ENCODE data around the gene MC3R. TPM values are rescaled to one million over a fixed set of nuclear protein-coding genes. Genes with fewer than 3 reads are reported as not detected.

Gene MC3R
- total and polyA plus RNA-seq, 4 experiments from 2014 or later, result not detected

GRCh38 chr20:56223352-56223751 lies 25.2 kb upstream of the MC3R start:
- peaks cover 0 to 16% (median 12%) of the 10 kb centered on the region in 8 donors for H3K9me3 Mint-ChIP-seq
- no peaks in the 10 kb centered on the region for H3K27me3 ChIP-seq (ENCODE audit: insufficient read depth, low read length)
- no peak for DNase-seq
- CTCF ChIA-PET (ENCODE audit: partially characterized antibody), result no interaction called here
- POLR2A ChIA-PET (ENCODE audit: partially characterized antibody), result no interaction called here
- intact Hi-C loops (cut with micrococcal nuclease), result no loop called here
- H3K4me1 ChIP-seq (ENCODE audit: insufficient read depth, low read length), result no peaks in the 10 kb centered on the region
- H3K4me1 Mint-ChIP-seq, result peaks cover 0 to 4% (median 0%) of the 10 kb centered on the region in 4 donors
- H3K27ac Mint-ChIP-seq, result no peak overlapping the region
- no peak overlapping the region for H3K27ac ChIP-seq (ENCODE audit: low read depth, low read length)
- H3K4me3 ChIP-seq (ENCODE audit: low read length in 2 of 2), result no peak overlapping the region
- H3K9me3 ChIP-seq (ENCODE audit: control insufficient read depth in 1 of 2, low read length in 2 of 2), result no peaks in the 10 kb centered on the region
- H3K36me3 Mint-ChIP-seq, result no peaks in the 10 kb centered on the region
- peaks cover 8 to 10% of the 10 kb centered on the region in 2 donors for H3K27me3 Mint-ChIP-seq
- H3K4me3 Mint-ChIP-seq, result no peak overlapping the region
- no peaks in the 10 kb centered on the region for H3K36me3 ChIP-seq (ENCODE audit: insufficient read depth, low read length)

GRCh38 chr20:56228021-56228420 lies 20.5 kb upstream of the MC3R start:
- peaks cover 0 to 5% (median 3%) of the 10 kb centered on the region in 8 donors for H3K9me3 Mint-ChIP-seq
- H3K4me3 Mint-ChIP-seq, result no peak overlapping the region
- H3K36me3 ChIP-seq (ENCODE audit: insufficient read depth, low read length), result no peaks in the 10 kb centered on the region
- ChIA-PET CTCF (ENCODE audit: partially characterized antibody) (no interaction called here), POLR2A (ENCODE audit: partially characterized antibody) (no interaction called here)
- H3K4me1 Mint-ChIP-seq, result no peaks in the 10 kb centered on the region
- H3K4me1 ChIP-seq (ENCODE audit: insufficient read depth, low read length), result no peaks in the 10 kb centered on the region
- DNase-seq, result no peak
- intact Hi-C loops (cut with micrococcal nuclease), result no loop called here
- H3K27ac Mint-ChIP-seq, result no peak overlapping the region
- no peaks in the 10 kb centered on the region for H3K27me3 ChIP-seq (ENCODE audit: insufficient read depth, low read length)
- H3K4me3 ChIP-seq (ENCODE audit: low read length in 2 of 2), result no peak overlapping the region
- peaks cover 2 to 10% of the 10 kb centered on the region in 2 donors for H3K27me3 Mint-ChIP-seq
- no peaks in the 10 kb centered on the region for H3K36me3 Mint-ChIP-seq
- no peak overlapping the region for H3K27ac ChIP-seq (ENCODE audit: low read depth, low read length)
- no peaks in the 10 kb centered on the region for H3K9me3 ChIP-seq (ENCODE audit: control insufficient read depth in 1 of 2, low read length in 2 of 2)

- DNase-seq, result no peak
- Mint-ChIP-seq H3K36me3 (no peaks in the 10 kb centered on the region), H3K27me3 (peaks cover 2 to 6% of the 10 kb centered on the region in 2 donors), H3K4me3 (no peak overlapping the region), H3K4me1 (no peaks in the 10 kb centered on the region), H3K27ac (no peak overlapping the region), H3K9me3 (peaks cover 2 to 18% (median 13%) of the 10 kb centered on the region in 8 donors)
- Histone ChIP-seq H3K36me3 (ENCODE audit: insufficient read depth, low read length) (no peaks in the 10 kb centered on the region), H3K9me3 (ENCODE audit: control insufficient read depth in 1 of 2, low read length in 2 of 2) (peaks cover 0 to 3% of the 10 kb centered on the region in 2 donors), H3K4me3 (ENCODE audit: low read length in 2 of 2) (no peak overlapping the region), H3K27me3 (ENCODE audit: insufficient read depth, low read length) (no peaks in the 10 kb centered on the region), H3K27ac (ENCODE audit: low read depth, low read length) (no peak overlapping the region), H3K4me1 (ENCODE audit: insufficient read depth, low read length) (no peaks in the 10 kb centered on the region)
- intact Hi-C loops (cut with micrococcal nuclease), result no loop called here
- ChIA-PET CTCF (ENCODE audit: partially characterized antibody) (no interaction called here), POLR2A (ENCODE audit: partially characterized antibody) (no interaction called here)
These were observed 18.7 kb upstream of the MC3R start for GRCh38 chr20:56229812-56230211.

DNA sequence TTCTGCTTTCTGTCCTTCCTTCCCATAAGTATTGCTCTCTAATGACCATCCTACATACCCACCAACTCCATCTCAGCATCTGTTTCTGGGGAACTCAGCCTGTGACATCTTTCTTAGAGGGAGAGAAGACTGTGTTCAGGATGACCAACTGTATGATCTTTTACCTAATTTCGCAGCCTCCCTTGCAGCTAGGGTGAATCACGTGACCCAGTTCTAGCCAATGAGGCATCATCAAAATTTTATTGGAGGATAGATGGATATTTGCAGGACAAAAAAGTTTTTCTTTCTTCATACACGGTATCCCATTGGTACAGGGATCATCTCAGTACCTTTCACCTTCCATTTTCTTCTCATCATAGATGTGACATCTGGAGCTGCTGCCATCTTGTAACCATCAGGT lies 14.4 kb upstream of the MC3R start:
- Mint-ChIP-seq H3K9me3 (peaks cover 6 to 24% (median 22%) of the 10 kb centered on the region in 8 donors), H3K27me3 (no peaks in the 10 kb centered on the region), H3K36me3 (no peaks in the 10 kb centered on the region), H3K27ac (no peak overlapping the region), H3K4me1 (no peaks in the 10 kb centered on the region), H3K4me3 (no peak overlapping the region)
- no peaks in the 10 kb centered on the region for H3K27me3 ChIP-seq (ENCODE audit: insufficient read depth, low read length)
- CTCF ChIA-PET (ENCODE audit: partially characterized antibody), result no interaction called here
- intact Hi-C loops (cut with micrococcal nuclease), result no loop called here
- peaks cover 0 to 3% of the 10 kb centered on the region in 2 donors for H3K9me3 ChIP-seq (ENCODE audit: control insufficient read depth in 1 of 2, low read length in 2 of 2)
- H3K36me3 ChIP-seq (ENCODE audit: insufficient read depth, low read length), result no peaks in the 10 kb centered on the region
- DNase-seq, result no peak
- H3K27ac ChIP-seq (ENCODE audit: low read depth, low read length), result no peak overlapping the region
- POLR2A ChIA-PET (ENCODE audit: partially characterized antibody), result no interaction called here
- H3K4me1 ChIP-seq (ENCODE audit: insufficient read depth, low read length), result no peaks in the 10 kb centered on the region
- H3K4me3 ChIP-seq (ENCODE audit: low read length in 2 of 2), result no peak overlapping the region

- H3K4me1 Mint-ChIP-seq, result no peaks in the 10 kb centered on the region
- no peak for DNase-seq
- H3K4me1 ChIP-seq (ENCODE audit: insufficient read depth, low read length), result no peaks in the 10 kb centered on the region
- no peaks in the 10 kb centered on the region for H3K27me3 ChIP-seq (ENCODE audit: insufficient read depth, low read length)
- peaks cover 0 to 2% of the 10 kb centered on the region in 2 donors for H3K27me3 Mint-ChIP-seq
- H3K9me3 Mint-ChIP-seq, result peaks cover 6 to 28% (median 23%) of the 10 kb centered on the region in 8 donors
- ChIA-PET POLR2A (ENCODE audit: partially characterized antibody) (no interaction called here), CTCF (ENCODE audit: partially characterized antibody) (no interaction called here)
- no peak overlapping the region for H3K27ac ChIP-seq (ENCODE audit: low read depth, low read length)
- no peaks in the 10 kb centered on the region for H3K36me3 ChIP-seq (ENCODE audit: insufficient read depth, low read length)
- H3K36me3 Mint-ChIP-seq, result no peaks in the 10 kb centered on the region
- intact Hi-C loops (cut with micrococcal nuclease), result no loop called here
- peaks cover 0 to 3% of the 10 kb centered on the region in 2 donors for H3K9me3 ChIP-seq (ENCODE audit: control insufficient read depth in 1 of 2, low read length in 2 of 2)
- no peak overlapping the region for H3K4me3 ChIP-seq (ENCODE audit: low read length in 2 of 2)
- H3K4me3 Mint-ChIP-seq, result no peak overlapping the region
- H3K27ac Mint-ChIP-seq, result no peak overlapping the region
These were observed 11.2 kb upstream of the MC3R start for GRCh38 chr20:56237335-56237734.

- H3K36me3 Mint-ChIP-seq, result no peaks in the 10 kb centered on the region
These were observed 4.3 kb upstream of the MC3R start for GRCh38 chr20:56244259-56244658.

GRCh38 chr20:56245761-56246160 lies 2.8 kb upstream of the MC3R start:
- intact Hi-C loops (cut with micrococcal nuclease), result no loop called here
- ChIA-PET CTCF (ENCODE audit: partially characterized antibody) (no interaction called here), POLR2A (ENCODE audit: partially characterized antibody) (no interaction called here)
- Histone ChIP-seq H3K9me3 (ENCODE audit: control insufficient read depth in 1 of 2, low read length in 2 of 2) (no peaks in the 10 kb centered on the region), H3K27me3 (ENCODE audit: insufficient read depth, low read length) (no peaks in the 10 kb centered on the region), H3K4me1 (ENCODE audit: insufficient read depth, low read length) (no peaks in the 10 kb centered on the region), H3K36me3 (ENCODE audit: insufficient read depth, low read length) (no peaks in the 10 kb centered on the region), H3K27ac (ENCODE audit: low read depth, low read length) (no peak overlapping the region), H3K4me3 (ENCODE audit: low read length in 2 of 2) (no peak overlapping the region)
- DNase-seq, result no peak
- Mint-ChIP-seq H3K4me1 (no peaks in the 10 kb centered on the region), H3K36me3 (no peaks in the 10 kb centered on the region), H3K9me3 (peaks cover 0 to 1% (median 0%) of the 10 kb centered on the region in 8 donors), H3K27me3 (peaks cover 19 to 20% of the 10 kb centered on the region in 2 donors), H3K27ac (no peak overlapping the region), H3K4me3 (no peak overlapping the region)

More at GRCh38 chr20:56244259-56244658, 4.3 kb upstream of the MC3R start:
- Mint-ChIP-seq H3K27me3 (peaks cover 16% of the 10 kb centered on the region in 2 donors), H3K4me3 (no peak overlapping the region), H3K4me1 (no peaks in the 10 kb centered on the region), H3K27ac (no peak overlapping the region), H3K9me3 (peaks cover 0 to 3% (median 1%) of the 10 kb centered on the region in 8 donors)
- no peak for DNase-seq
- ChIA-PET CTCF (ENCODE audit: partially characterized antibody) (no interaction called here), POLR2A (ENCODE audit: partially characterized antibody) (no interaction called here)
- H3K27me3 ChIP-seq (ENCODE audit: insufficient read depth, low read length), result no peaks in the 10 kb centered on the region
- no peak overlapping the region for H3K27ac ChIP-seq (ENCODE audit: low read depth, low read length)
- intact Hi-C loops (cut with micrococcal nuclease), result no loop called here
- no peaks in the 10 kb centered on the region for H3K9me3 ChIP-seq (ENCODE audit: control insufficient read depth in 1 of 2, low read length in 2 of 2)
- H3K4me1 ChIP-seq (ENCODE audit: insufficient read depth, low read length), result no peaks in the 10 kb centered on the region
- no peaks in the 10 kb centered on the region for H3K36me3 ChIP-seq (ENCODE audit: insufficient read depth, low read length)
- H3K4me3 ChIP-seq (ENCODE audit: low read length in 2 of 2), result no peak overlapping the region

Measured in CD4-positive, alpha-beta memory T cell (primary cell).